ENCODE data around the gene ATP6V1D. TPM values are rescaled to one million over a fixed set of nuclear protein-coding genes. Genes with fewer than 3 reads are reported as not detected.

ATP6V1D gene
- total and polyA plus RNA-seq, 5 donors from 2014 or later, result 36.4 to 95.4 (median 60.8) TPM

GRCh38 chr14:67387195-67387594, 27.6 kb upstream of the ATP6V1D start:
- no peak for ATAC-seq (ENCODE audit: low read depth in 2 of 2)
- Mint-ChIP-seq H3K27ac (peak overlapping the region in 1 of 3 donors; percentile 59), H3K4me3 (no peak overlapping the region)

DNA sequence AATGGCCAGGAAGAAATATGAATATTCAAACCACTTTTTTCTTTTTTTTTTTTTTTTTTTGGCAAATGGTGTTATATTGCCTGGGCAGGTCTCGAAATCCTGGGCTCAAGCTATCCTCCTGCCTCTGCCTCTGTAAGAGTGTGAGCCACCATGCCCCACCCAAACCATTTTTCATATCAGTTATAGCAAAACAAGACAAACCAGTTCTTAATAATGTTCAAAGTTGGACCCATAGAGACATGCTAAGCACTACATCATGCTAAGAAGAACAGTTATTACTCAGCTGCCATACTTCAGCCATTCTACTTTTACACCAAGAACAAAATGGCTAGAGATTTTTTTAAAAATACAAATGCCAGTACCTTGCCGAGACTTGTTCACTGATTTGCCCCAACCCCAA, 26.0 kb upstream of the ATP6V1D start:
- Mint-ChIP-seq H3K4me3 (no peak overlapping the region), H3K36me3 (peaks cover 52% of the 10 kb centered on the region), H3K9me3 (no peaks in the 10 kb centered on the region), H3K27me3 (no peaks in the 10 kb centered on the region), H3K27ac (peak overlapping the region in 2 of 3 donors; percentile 16 to 49), H3K4me1 (peaks cover 0 to 2% (median under 1%) of the 10 kb centered on the region in 4 donors)
- ATAC-seq (ENCODE audit: low read depth in 2 of 2), result no peak
- H3K4me1 ChIP-seq (ENCODE audit: control insufficient read depth, insufficient read depth, low read length, poor library complexity, severe bottlenecking), result no peaks in the 10 kb centered on the region
- no peaks in the 10 kb centered on the region for H3K9me3 ChIP-seq (ENCODE audit: control insufficient read depth in 2 of 2, low read length in 2 of 2)
- DNase-seq, result no peak
- H3K36me3 ChIP-seq (ENCODE audit: control insufficient read depth, insufficient read depth, low read length), result peaks cover 55% of the 10 kb centered on the region
- H3K4me3 ChIP-seq (ENCODE audit: low read depth, low read length), result no peak overlapping the region
- no peak overlapping the region for H3K27ac ChIP-seq (ENCODE audit: insufficient read depth, low read length, poor library complexity, severe bottlenecking)
- H3K27me3 ChIP-seq (ENCODE audit: control insufficient read depth, insufficient read depth, low read length), result no peaks in the 10 kb centered on the region

More at GRCh38 chr14:67387195-67387594, 27.6 kb upstream of the ATP6V1D start:
- Histone ChIP-seq H3K36me3 (ENCODE audit: control insufficient read depth, insufficient read depth, low read length) (peaks cover 39% of the 10 kb centered on the region), H3K9me3 (ENCODE audit: control insufficient read depth in 2 of 2, low read length in 2 of 2) (no peaks in the 10 kb centered on the region), H3K27me3 (ENCODE audit: control insufficient read depth, insufficient read depth, low read length) (no peaks in the 10 kb centered on the region), H3K27ac (ENCODE audit: insufficient read depth, low read length, poor library complexity, severe bottlenecking) (no peak overlapping the region), H3K4me3 (ENCODE audit: low read depth, low read length) (no peak overlapping the region), H3K4me1 (ENCODE audit: control insufficient read depth, insufficient read depth, low read length, poor library complexity, severe bottlenecking) (no peaks in the 10 kb centered on the region)
- Mint-ChIP-seq H3K27me3 (no peaks in the 10 kb centered on the region), H3K9me3 (no peaks in the 10 kb centered on the region), H3K36me3 (peaks cover 39% of the 10 kb centered on the region), H3K4me1 (peaks cover 0 to 6% (median under 1%) of the 10 kb centered on the region in 4 donors)
- no peak for DNase-seq

GRCh38 chr14:67385120-67385519, 25.5 kb upstream of the ATP6V1D start:
- Mint-ChIP-seq H3K27me3 (no peaks in the 10 kb centered on the region), H3K27ac (peak overlapping the region in 1 of 3 donors; percentile 16), H3K36me3 (peaks cover 56% of the 10 kb centered on the region), H3K4me3 (no peak overlapping the region), H3K4me1 (peaks cover 0 to 2% (median 0%) of the 10 kb centered on the region in 4 donors), H3K9me3 (no peaks in the 10 kb centered on the region)
- ATAC-seq (ENCODE audit: low read depth in 2 of 2) (no peak), DNase-seq (no peak)
- Histone ChIP-seq H3K4me1 (ENCODE audit: control insufficient read depth, insufficient read depth, low read length, poor library complexity, severe bottlenecking) (no peaks in the 10 kb centered on the region), H3K27ac (ENCODE audit: insufficient read depth, low read length, poor library complexity, severe bottlenecking) (no peak overlapping the region), H3K4me3 (ENCODE audit: low read depth, low read length) (no peak overlapping the region), H3K36me3 (ENCODE audit: control insufficient read depth, insufficient read depth, low read length) (peaks cover 58% of the 10 kb centered on the region), H3K9me3 (ENCODE audit: control insufficient read depth in 2 of 2, low read length in 2 of 2) (no peaks in the 10 kb centered on the region), H3K27me3 (ENCODE audit: control insufficient read depth, insufficient read depth, low read length) (no peaks in the 10 kb centered on the region)

DNA sequence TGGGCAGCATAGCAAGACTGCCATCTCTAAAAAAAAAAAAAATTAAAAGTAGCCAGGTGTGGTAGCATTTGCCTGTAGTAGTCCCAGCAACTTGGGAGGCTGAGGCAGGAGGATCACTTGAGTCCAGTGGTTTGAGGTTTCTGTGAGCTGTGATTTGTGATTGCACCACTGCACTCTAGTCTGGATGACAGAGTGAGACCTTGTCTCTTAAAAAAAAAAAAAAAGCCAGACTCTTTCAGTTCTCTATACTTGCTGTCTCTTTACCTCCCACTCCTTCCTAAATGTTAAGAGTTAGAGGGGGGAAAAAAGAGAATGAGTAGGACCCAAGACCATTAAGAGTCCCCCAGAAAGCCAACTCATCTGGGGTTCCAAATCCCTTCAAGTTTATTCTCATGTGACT, 18.3 kb upstream of the ATP6V1D start:
- ATAC-seq (ENCODE audit: low read depth in 2 of 2) (no peak), DNase-seq (no peak)
- Mint-ChIP-seq H3K27ac (peak overlapping the region in 1 of 3 donors; percentile 42), H3K36me3 (peaks cover 68% of the 10 kb centered on the region), H3K4me1 (peaks cover 14 to 27% (median 21%) of the 10 kb centered on the region in 4 donors), H3K9me3 (no peaks in the 10 kb centered on the region), H3K27me3 (no peaks in the 10 kb centered on the region), H3K4me3 (no peak overlapping the region)
- Histone ChIP-seq H3K4me1 (ENCODE audit: control insufficient read depth, insufficient read depth, low read length, poor library complexity, severe bottlenecking) (no peaks in the 10 kb centered on the region), H3K4me3 (ENCODE audit: low read depth, low read length) (no peak overlapping the region), H3K27ac (ENCODE audit: insufficient read depth, low read length, poor library complexity, severe bottlenecking) (no peak overlapping the region), H3K9me3 (ENCODE audit: control insufficient read depth in 2 of 2, low read length in 2 of 2) (no peaks in the 10 kb centered on the region), H3K27me3 (ENCODE audit: control insufficient read depth, insufficient read depth, low read length) (no peaks in the 10 kb centered on the region), H3K36me3 (ENCODE audit: control insufficient read depth, insufficient read depth, low read length) (peaks cover 93% of the 10 kb centered on the region)

GRCh38 chr14:67373347-67373746, 13.7 kb upstream of the ATP6V1D start:
- Mint-ChIP-seq H3K36me3 (peaks cover 43% of the 10 kb centered on the region), H3K27me3 (no peaks in the 10 kb centered on the region), H3K9me3 (no peaks in the 10 kb centered on the region), H3K4me3 (no peak overlapping the region), H3K4me1 (peaks cover 32 to 46% (median 37%) of the 10 kb centered on the region in 4 donors), H3K27ac (peak overlapping the region; percentile 39 to 49 (median 45))
- peaks cover 89% of the 10 kb centered on the region for H3K36me3 ChIP-seq (ENCODE audit: control insufficient read depth, insufficient read depth, low read length)
- ATAC-seq (ENCODE audit: low read depth in 2 of 2) (no peak), DNase-seq (peak in 1 of 3 donors; percentile 16)
- no peak overlapping the region for H3K27ac ChIP-seq (ENCODE audit: insufficient read depth, low read length, poor library complexity, severe bottlenecking)
- H3K4me1 ChIP-seq (ENCODE audit: control insufficient read depth, insufficient read depth, low read length, poor library complexity, severe bottlenecking), result no peaks in the 10 kb centered on the region
- no peak overlapping the region for H3K4me3 ChIP-seq (ENCODE audit: low read depth, low read length)
- H3K9me3 ChIP-seq (ENCODE audit: control insufficient read depth in 2 of 2, low read length in 2 of 2), result no peaks in the 10 kb centered on the region
- H3K27me3 ChIP-seq (ENCODE audit: control insufficient read depth, insufficient read depth, low read length), result no peaks in the 10 kb centered on the region

GRCh38 chr14:67372833-67373232, 13.2 kb upstream of the ATP6V1D start:
- Histone ChIP-seq H3K4me3 (ENCODE audit: low read depth, low read length) (no peak overlapping the region), H3K27ac (ENCODE audit: insufficient read depth, low read length, poor library complexity, severe bottlenecking) (no peak overlapping the region), H3K36me3 (ENCODE audit: control insufficient read depth, insufficient read depth, low read length) (peaks cover 88% of the 10 kb centered on the region), H3K4me1 (ENCODE audit: control insufficient read depth, insufficient read depth, low read length, poor library complexity, severe bottlenecking) (peaks cover 4% of the 10 kb centered on the region), H3K27me3 (ENCODE audit: control insufficient read depth, insufficient read depth, low read length) (no peaks in the 10 kb centered on the region), H3K9me3 (ENCODE audit: control insufficient read depth in 2 of 2, low read length in 2 of 2) (no peaks in the 10 kb centered on the region)
- Mint-ChIP-seq H3K27ac (peak overlapping the region in 2 of 3 donors; percentile 22 to 64), H3K4me3 (peak overlapping the region in 1 of 4 donors; percentile 37), H3K27me3 (no peaks in the 10 kb centered on the region), H3K9me3 (no peaks in the 10 kb centered on the region), H3K36me3 (peaks cover 42% of the 10 kb centered on the region), H3K4me1 (peaks cover 32 to 50% (median 37%) of the 10 kb centered on the region in 4 donors)
- DNase-seq (no peak), ATAC-seq (ENCODE audit: low read depth in 2 of 2) (no peak)

GRCh38 chr14:67371247-67372148, 11.9 kb upstream of the ATP6V1D start:
- DNase-seq, result no peak
- ATAC-seq (ENCODE audit: low read depth in 2 of 2), result no peak
- Mint-ChIP-seq H3K36me3 (peaks cover 35% of the 10 kb centered on the region), H3K27me3 (no peaks in the 10 kb centered on the region), H3K27ac (peak overlapping the region in 2 of 3 donors; percentile 72 to 81), H3K4me1 (peaks cover 26 to 57% (median 38%) of the 10 kb centered on the region in 4 donors), H3K9me3 (no peaks in the 10 kb centered on the region), H3K4me3 (no peak overlapping the region)
- Histone ChIP-seq H3K9me3 (ENCODE audit: control insufficient read depth in 2 of 2, low read length in 2 of 2) (no peaks in the 10 kb centered on the region), H3K27me3 (ENCODE audit: control insufficient read depth, insufficient read depth, low read length) (no peaks in the 10 kb centered on the region), H3K36me3 (ENCODE audit: control insufficient read depth, insufficient read depth, low read length) (peaks cover 83% of the 10 kb centered on the region), H3K4me3 (ENCODE audit: low read depth, low read length) (no peak overlapping the region), H3K4me1 (ENCODE audit: control insufficient read depth, insufficient read depth, low read length, poor library complexity, severe bottlenecking) (peaks cover 5% of the 10 kb centered on the region), H3K27ac (ENCODE audit: insufficient read depth, low read length, poor library complexity, severe bottlenecking) (no peak overlapping the region)
